Smooth muscle cell of trachea (primary cell): ENCODE results near the gene PGLYRP1. TPM values are rescaled to one million over a fixed set of nuclear protein-coding genes. Genes with fewer than 3 reads are reported as not detected.

ENCODE experiments used
- total RNA-seq: library from RNA; depleted of rRNA; stranded (reverse); fragments of >200 nt; gene quantifications from 2 replicates; pipeline ENCODE4 v1.2.1, GENCODE V29; 2014

Gene PGLYRP1
- not detected in 2 replicates for total RNA-seq

GRCh38 chr19:46022431-46023310 lies at the start of gene PGLYRP1:
Gene PGLYRP1 (minus strand): TSS chr19:46023053. CDS start chr19:46023021, 32 bp downstream.

GRCh38 chr19:46040952-46041500 lies 18.2 kb upstream of the PGLYRP1 start, which contains the start of gene IGFL4:
Gene IGFL4 (minus strand): TSS chr19:46041002. CDS start chr19:46040962, 40 bp downstream.

GRCh38 chr19:45994998-45995714 lies 27.7 kb downstream of the PGLYRP1 start, which contains the start of gene CCDC61:
Gene CCDC61 (plus strand): TSS chr19:45995467. CDS start chr19:46003019, 7,552 bp downstream.

GRCh38 chr19:45973553-45974338 lies 49.1 kb downstream of the PGLYRP1 start, which contains the start of gene NOVA2:
Gene NOVA2 (minus strand): TSS chr19:45973865. CDS start chr19:45973351, 514 bp downstream.

Other genes with a start within 250 kb of the PGLYRP1 start
- gene DMPK, start 240.6 kb downstream of the PGLYRP1 start, total RNA-seq: 27.3 and 94.1 TPM in 2 replicates
- 38.8 and 43.2 TPM in 2 replicates for gene DMWD, start 230.2 kb downstream of the PGLYRP1 start, total RNA-seq
- 0.15 and 0.17 TPM in 2 replicates for gene RSPH6A, start 207.7 kb downstream of the PGLYRP1 start, total RNA-seq
- gene SYMPK, start 159.9 kb downstream of the PGLYRP1 start, total RNA-seq: 36.5 and 42.3 TPM in 2 replicates
- not detected in 2 replicates for gene FOXA3, start 158.7 kb downstream of the PGLYRP1 start, total RNA-seq
- 27.5 and 43.8 TPM in 2 replicates for gene IRF2BP1, start 136.9 kb downstream of the PGLYRP1 start, total RNA-seq
- gene MYPOP, start 120.4 kb downstream of the PGLYRP1 start, total RNA-seq: 2.5 and 2.8 TPM in 2 replicates
- not detected in 2 replicates for gene NANOS2, start 108.3 kb downstream of the PGLYRP1 start, total RNA-seq
- not detected in 2 replicates for gene NOVA2, start 49.2 kb downstream of the PGLYRP1 start, total RNA-seq
- 6.1 and 8.6 TPM in 2 replicates for gene CCDC61, start 27.6 kb downstream of the PGLYRP1 start, total RNA-seq
- gene IGFL4, start 17.9 kb upstream of the PGLYRP1 start, total RNA-seq: not detected in 2 replicates
- gene IGFL3, start 101.6 kb upstream of the PGLYRP1 start, total RNA-seq: not detected in 2 replicates
- gene IGFL2, start 125.2 kb upstream of the PGLYRP1 start, total RNA-seq: not detected in 2 replicates
- gene IGFL1, start 206.7 kb upstream of the PGLYRP1 start, total RNA-seq: not detected in 2 replicates